Ectodermal cell (in vitro differentiated cells): ENCODE measurements around the gene AK5.

Source experiments
- H3K27ac ChIP-seq: 2 replicates; pipeline ENCODE4 v1.7.0; 2013; ENCODE audit warnings: mild to moderate bottlenecking, low read depth, low read length; ENCODE audit not compliant: insufficient read depth, poor library complexity, severe bottlenecking
- H3K27me3 ChIP-seq: 2 replicates; pipeline ENCODE4 v1.7.0; 2013; ENCODE audit warnings: mild to moderate bottlenecking, low read length; ENCODE audit not compliant: insufficient read depth, control insufficient read depth, poor library complexity, severe bottlenecking
- H3K36me3 ChIP-seq: one replicate; pipeline ENCODE4 v1.7.0; 2013; ENCODE audit warnings: low read length; ENCODE audit not compliant: control insufficient read depth, insufficient read depth
- H3K4me1 ChIP-seq: one replicate; pipeline ENCODE4 v1.7.0; 2013; ENCODE audit warnings: low read length; ENCODE audit not compliant: control insufficient read depth, insufficient read depth
- H3K4me3 ChIP-seq: 2 replicates; pipeline ENCODE4 v1.7.0; 2013; ENCODE audit warnings: low read depth, low read length, control low read depth; ENCODE audit not compliant: insufficient read depth
- H3K9me3 ChIP-seq: 2 replicates; pipeline ENCODE4 v1.7.0; 2013; ENCODE audit warnings: mild to moderate bottlenecking, low read length, moderate library complexity; ENCODE audit not compliant: control insufficient read depth
- WGBS, 2 experiments: methylation state at CpG; one replicate each; pipeline ENCODE4 v1.1.7; 2013; ENCODE audit warnings: missing lambda C conversion rate in 2 of 2; 5-methylcytosine and 5-hydroxymethylcytosine counted together

AK5 gene

GRCh38 chr1:77475641-77476040 is 193.8 kb downstream of the AK5 start:
- H3K36me3 ChIP-seq = no peaks in the 10 kb centered on the region
- no peaks in the 10 kb centered on the region for H3K27me3 ChIP-seq
- H3K27ac ChIP-seq = no peak overlapping the region
- no peaks in the 10 kb centered on the region for H3K9me3 ChIP-seq
- H3K4me1 ChIP-seq = no peaks in the 10 kb centered on the region
- WGBS, 2 experiments = 86 to 100% methylated on average over 1 of the region's 1 CpG
- H3K4me3 ChIP-seq = no peak overlapping the region

GRCh38 chr1:77476475-77476874 is 194.7 kb downstream of the AK5 start:
- H3K27me3 ChIP-seq = no peaks in the 10 kb centered on the region

GRCh38 chr1:77484334-77484733 is 202.5 kb downstream of the AK5 start:
- H3K9me3 ChIP-seq = no peaks in the 10 kb centered on the region
- H3K4me3 ChIP-seq = no peak overlapping the region
- H3K36me3 ChIP-seq = no peaks in the 10 kb centered on the region
- WGBS, 2 experiments = no CpG with 5 or more reads among the region's 1 CpG
- no peaks in the 10 kb centered on the region for H3K4me1 ChIP-seq
- no peak overlapping the region for H3K27ac ChIP-seq
- no peaks in the 10 kb centered on the region for H3K27me3 ChIP-seq

More at GRCh38 chr1:77476475-77476874, 194.7 kb downstream of the AK5 start:
- no peak overlapping the region for H3K4me3 ChIP-seq
- WGBS, 2 experiments = 92 to 95% methylated on average over 7 of the region's 7 CpGs
- no peaks in the 10 kb centered on the region for H3K4me1 ChIP-seq
- no peaks in the 10 kb centered on the region for H3K9me3 ChIP-seq
- no peaks in the 10 kb centered on the region for H3K36me3 ChIP-seq
- H3K27ac ChIP-seq = no peak overlapping the region

GRCh38 chr1:77484926-77485325 is 203.1 kb downstream of the AK5 start:
- Histone ChIP-seq H3K4me1 (no peaks in the 10 kb centered on the region), H3K36me3 (no peaks in the 10 kb centered on the region), H3K27ac (no peak overlapping the region), H3K27me3 (no peaks in the 10 kb centered on the region), H3K9me3 (no peaks in the 10 kb centered on the region), H3K4me3 (no peak overlapping the region)
- WGBS, 2 experiments = 93 to 94% methylated on average over 2 of the region's 2 CpGs

GRCh38 chr1:77487631-77488030 is 205.8 kb downstream of the AK5 start:
- no peaks in the 10 kb centered on the region for H3K27me3 ChIP-seq
- WGBS, 2 experiments = 64 to 77% methylated on average over 1 of the region's 1 CpG

GRCh38 chr1:77489910-77490309 is 208.1 kb downstream of the AK5 start:
- Histone ChIP-seq H3K36me3 (no peaks in the 10 kb centered on the region), H3K4me3 (no peak overlapping the region), H3K4me1 (no peaks in the 10 kb centered on the region), H3K27me3 (no peaks in the 10 kb centered on the region), H3K9me3 (no peaks in the 10 kb centered on the region), H3K27ac (no peak overlapping the region)
- WGBS, 2 experiments = 89 to 100% methylated on average over 1 to 2 of the region's 2 CpGs

More at GRCh38 chr1:77487631-77488030, 205.8 kb downstream of the AK5 start:
- Histone ChIP-seq H3K4me3 (no peak overlapping the region), H3K4me1 (no peaks in the 10 kb centered on the region), H3K9me3 (no peaks in the 10 kb centered on the region), H3K36me3 (no peaks in the 10 kb centered on the region), H3K27ac (no peak overlapping the region)

GRCh38 chr1:77494026-77494425 is 212.2 kb downstream of the AK5 start:
- Histone ChIP-seq H3K4me1 (no peaks in the 10 kb centered on the region), H3K36me3 (no peaks in the 10 kb centered on the region), H3K27me3 (no peaks in the 10 kb centered on the region), H3K4me3 (no peak overlapping the region), H3K9me3 (no peaks in the 10 kb centered on the region), H3K27ac (no peak overlapping the region)

GRCh38 chr1:77498918-77499317 is 217.1 kb downstream of the AK5 start:
- Histone ChIP-seq H3K27me3 (no peaks in the 10 kb centered on the region), H3K36me3 (no peaks in the 10 kb centered on the region), H3K27ac (no peak overlapping the region), H3K4me1 (no peaks in the 10 kb centered on the region), H3K4me3 (no peak overlapping the region), H3K9me3 (no peaks in the 10 kb centered on the region)

- WGBS, 2 experiments = 90 to 92% methylated on average over 5 of the region's 5 CpGs
Measured at GRCh38 chr1:77499466-77499865, 217.6 kb downstream of the AK5 start.

GRCh38 chr1:77504986-77505385 is 223.2 kb downstream of the AK5 start:
- no peaks in the 10 kb centered on the region for H3K9me3 ChIP-seq
- no peak overlapping the region for H3K4me3 ChIP-seq
- no peaks in the 10 kb centered on the region for H3K36me3 ChIP-seq
- H3K27me3 ChIP-seq = no peaks in the 10 kb centered on the region
- H3K27ac ChIP-seq = no peak overlapping the region
- H3K4me1 ChIP-seq = no peaks in the 10 kb centered on the region
- 89 to 90% methylated on average over 3 of the region's 4 CpGs for WGBS, 2 experiments

More at GRCh38 chr1:77499466-77499865, 217.6 kb downstream of the AK5 start:
- H3K9me3 ChIP-seq = no peaks in the 10 kb centered on the region
- no peak overlapping the region for H3K27ac ChIP-seq
- no peaks in the 10 kb centered on the region for H3K4me1 ChIP-seq
- H3K27me3 ChIP-seq = no peaks in the 10 kb centered on the region
- H3K36me3 ChIP-seq = no peaks in the 10 kb centered on the region
- no peak overlapping the region for H3K4me3 ChIP-seq

- Histone ChIP-seq H3K4me3 (no peak overlapping the region), H3K36me3 (no peaks in the 10 kb centered on the region), H3K27ac (no peak overlapping the region), H3K27me3 (no peaks in the 10 kb centered on the region), H3K9me3 (no peaks in the 10 kb centered on the region), H3K4me1 (no peaks in the 10 kb centered on the region)
- 88 to 92% methylated on average over 4 of the region's 4 CpGs for WGBS, 2 experiments
Measured at GRCh38 chr1:77506771-77507170, 225.0 kb downstream of the AK5 start.
